Fibroblast of mammary gland (primary cell): ENCODE measurements around the gene TFF2.
A peak's percentile ranks its signal among the peaks of the same experiment; 100 is the strongest.

Source experiments
- DNase-seq: peaks from one replicate; pipeline ENCODE4 v3.0.0-alpha.2; 2010; ENCODE audit warnings: low read depth
- H3K4me3 ChIP-seq: 2 replicates; pipeline ENCODE4 v1.5.1; 2011; ENCODE audit warnings: low read depth, mild to moderate bottlenecking, low read length, moderate library complexity; ENCODE audit not compliant: control insufficient read depth
- TF ChIP-seq, protein P1 (sequence below): conservative IDR thresholded peaks from 2 replicates; pipeline ENCODE4 v1.5.1; 2011; ENCODE audit warnings: low read depth, low read length, inconsistent platforms; ENCODE audit not compliant: control insufficient read depth, insufficient read depth

The TFF2 gene

DNA sequence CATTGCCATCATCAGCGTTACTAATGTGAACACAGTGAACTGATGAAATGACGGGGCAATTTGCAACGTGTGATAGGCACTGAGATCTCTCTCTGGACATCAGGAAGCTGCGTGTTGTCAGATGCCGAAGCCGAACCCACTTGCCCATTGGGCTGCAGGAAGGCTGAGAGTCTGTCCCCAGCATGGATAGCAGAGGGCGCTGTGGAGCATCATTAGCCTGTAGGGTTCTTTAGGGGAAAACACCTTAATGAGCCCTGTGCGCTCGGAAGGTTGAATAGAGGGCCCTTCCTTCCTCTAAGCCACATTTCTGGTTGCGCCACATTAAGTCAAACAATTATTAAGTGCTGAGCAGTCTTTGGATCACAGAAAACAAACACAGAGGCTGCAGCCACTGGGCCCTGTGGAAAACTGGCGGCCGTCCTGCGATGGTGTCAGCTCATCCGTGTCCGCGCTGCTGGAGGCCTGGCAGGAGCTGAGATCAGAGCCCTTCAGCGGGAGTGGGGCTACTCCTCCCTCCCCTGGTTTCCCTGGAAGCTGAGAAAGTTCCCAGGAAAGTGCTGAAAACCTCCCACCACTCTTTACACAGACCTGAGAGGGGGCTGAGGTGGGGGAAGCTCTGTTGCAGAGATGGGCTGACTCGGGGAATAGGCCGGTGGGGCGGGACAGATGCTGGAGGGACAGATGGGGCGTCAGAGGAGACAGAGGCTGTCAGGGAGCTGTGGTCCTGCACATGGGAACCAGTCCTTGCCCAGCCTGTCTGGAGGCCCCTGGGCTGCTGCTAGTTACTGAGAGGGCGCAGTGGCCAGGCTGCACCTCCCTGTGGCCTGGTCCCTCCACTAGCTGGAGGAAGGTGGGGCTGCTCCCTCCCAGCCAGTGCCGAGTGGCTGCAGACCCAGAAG is 12.7 kb downstream of the TFF2 start:
- TF ChIP-seq, protein P1, sequence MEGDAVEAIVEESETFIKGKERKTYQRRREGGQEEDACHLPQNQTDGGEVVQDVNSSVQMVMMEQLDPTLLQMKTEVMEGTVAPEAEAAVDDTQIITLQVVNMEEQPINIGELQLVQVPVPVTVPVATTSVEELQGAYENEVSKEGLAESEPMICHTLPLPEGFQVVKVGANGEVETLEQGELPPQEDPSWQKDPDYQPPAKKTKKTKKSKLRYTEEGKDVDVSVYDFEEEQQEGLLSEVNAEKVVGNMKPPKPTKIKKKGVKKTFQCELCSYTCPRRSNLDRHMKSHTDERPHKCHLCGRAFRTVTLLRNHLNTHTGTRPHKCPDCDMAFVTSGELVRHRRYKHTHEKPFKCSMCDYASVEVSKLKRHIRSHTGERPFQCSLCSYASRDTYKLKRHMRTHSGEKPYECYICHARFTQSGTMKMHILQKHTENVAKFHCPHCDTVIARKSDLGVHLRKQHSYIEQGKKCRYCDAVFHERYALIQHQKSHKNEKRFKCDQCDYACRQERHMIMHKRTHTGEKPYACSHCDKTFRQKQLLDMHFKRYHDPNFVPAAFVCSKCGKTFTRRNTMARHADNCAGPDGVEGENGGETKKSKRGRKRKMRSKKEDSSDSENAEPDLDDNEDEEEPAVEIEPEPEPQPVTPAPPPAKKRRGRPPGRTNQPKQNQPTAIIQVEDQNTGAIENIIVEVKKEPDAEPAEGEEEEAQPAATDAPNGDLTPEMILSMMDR = peak; percentile 53
- DNase-seq = peak; percentile 37
- H3K4me3 ChIP-seq = no peak overlapping the region

DNA sequence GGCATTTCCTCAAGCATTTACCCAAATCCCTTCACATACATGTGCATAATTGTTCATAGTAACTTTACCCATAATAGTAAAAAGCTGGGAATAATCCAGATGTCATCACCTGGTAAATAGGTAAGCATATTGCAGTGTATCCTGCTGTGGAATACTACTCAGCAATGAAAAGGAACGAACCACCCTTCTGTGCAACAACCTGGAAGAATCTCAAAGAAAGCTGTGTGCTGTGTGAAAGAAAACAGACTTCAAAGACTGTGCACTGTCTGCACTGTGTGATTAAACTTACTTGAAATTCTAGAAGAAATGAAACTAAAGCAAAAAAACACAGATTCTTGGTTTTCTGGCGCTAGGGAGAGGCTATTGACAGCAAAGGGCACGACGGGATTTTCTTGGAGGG is 13.5 kb downstream of the TFF2 start:
- TF ChIP-seq, protein P1 = no peak
- DNase-seq = no peak
- no peak overlapping the region for H3K4me3 ChIP-seq

DNA sequence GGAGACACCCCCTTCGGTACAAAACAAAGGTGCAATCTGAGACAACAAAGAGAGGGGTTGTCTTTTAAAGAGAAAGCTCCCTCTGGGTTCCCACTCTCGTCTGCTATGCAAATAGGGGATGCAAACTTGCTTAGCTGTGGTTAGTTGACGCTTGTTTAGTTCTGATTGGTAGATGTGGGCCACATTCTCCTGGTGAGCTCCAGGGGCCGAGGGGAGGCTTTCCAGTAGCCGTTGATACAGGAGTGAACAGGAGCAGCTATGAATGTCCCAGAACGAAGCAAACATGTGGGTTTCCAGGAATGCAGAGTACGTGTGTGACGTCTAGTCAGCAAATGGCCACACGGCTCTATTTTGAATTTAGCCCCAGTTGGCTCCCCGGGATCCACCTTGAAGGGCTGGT is 14.7 kb downstream of the TFF2 start:
- TF ChIP-seq, protein P1 = no peak
- DNase-seq = no peak
- H3K4me3 ChIP-seq = no peak overlapping the region

DNA sequence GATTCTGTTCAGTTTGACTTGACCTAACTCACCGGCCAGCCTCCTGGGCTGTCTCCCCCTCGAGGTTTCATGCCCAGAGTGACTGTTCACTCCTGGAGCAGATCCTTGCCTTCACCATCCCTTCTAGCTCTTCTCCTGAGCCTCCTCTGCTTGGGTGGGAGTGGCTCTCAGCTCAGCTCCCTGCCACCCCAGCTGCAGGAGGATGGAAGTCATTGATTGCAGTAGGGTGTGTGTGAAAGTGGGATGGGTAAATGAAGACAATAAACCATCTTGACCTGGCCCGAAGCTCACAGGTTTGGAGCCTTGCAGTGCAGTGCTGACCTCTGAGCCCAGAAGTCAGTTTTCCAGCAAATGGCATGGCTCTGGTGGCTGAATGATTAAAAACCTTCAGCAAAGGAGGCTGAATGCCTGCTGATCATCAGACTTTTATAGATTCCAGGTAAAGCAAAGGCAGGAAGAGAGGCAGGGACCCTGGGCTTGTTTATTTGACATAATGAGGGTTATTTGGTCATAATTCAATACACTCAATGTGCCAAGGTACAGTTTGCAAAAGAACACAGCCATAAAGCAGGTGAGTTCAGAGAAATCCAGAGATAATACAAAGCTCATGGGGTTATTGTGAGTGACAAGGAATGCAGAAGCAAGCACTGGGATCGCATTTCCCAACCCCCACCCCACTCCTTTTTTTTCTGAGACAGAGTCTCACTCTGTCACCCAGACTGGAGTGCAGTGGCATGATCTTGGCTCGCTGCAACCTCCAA is 18.1 kb downstream of the TFF2 start:
- TF ChIP-seq, protein P1 = no peak
- H3K4me3 ChIP-seq = no peak overlapping the region
- DNase-seq = no peak

DNA sequence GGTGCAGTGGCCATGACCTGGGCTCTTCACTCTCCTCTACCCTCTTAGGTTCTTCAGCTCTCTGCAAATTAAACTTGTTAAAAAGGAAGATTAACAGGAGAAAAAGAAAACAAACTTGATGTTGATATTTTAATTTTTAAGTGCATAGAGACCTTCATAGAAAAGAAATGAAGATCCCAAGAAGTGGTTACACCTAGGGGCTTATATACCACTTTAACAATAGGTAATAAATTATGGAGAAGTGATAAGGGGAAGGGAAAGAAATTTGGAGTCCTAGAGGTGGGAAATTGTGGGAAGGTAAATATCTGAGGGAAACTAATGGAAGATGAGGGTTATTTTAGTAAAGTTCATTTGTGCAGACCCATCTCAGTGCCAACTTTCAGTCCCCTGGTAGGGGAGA is 19.1 kb downstream of the TFF2 start:
- no peak for DNase-seq
- TF ChIP-seq, protein P1 = no peak
- H3K4me3 ChIP-seq = no peak overlapping the region

DNA sequence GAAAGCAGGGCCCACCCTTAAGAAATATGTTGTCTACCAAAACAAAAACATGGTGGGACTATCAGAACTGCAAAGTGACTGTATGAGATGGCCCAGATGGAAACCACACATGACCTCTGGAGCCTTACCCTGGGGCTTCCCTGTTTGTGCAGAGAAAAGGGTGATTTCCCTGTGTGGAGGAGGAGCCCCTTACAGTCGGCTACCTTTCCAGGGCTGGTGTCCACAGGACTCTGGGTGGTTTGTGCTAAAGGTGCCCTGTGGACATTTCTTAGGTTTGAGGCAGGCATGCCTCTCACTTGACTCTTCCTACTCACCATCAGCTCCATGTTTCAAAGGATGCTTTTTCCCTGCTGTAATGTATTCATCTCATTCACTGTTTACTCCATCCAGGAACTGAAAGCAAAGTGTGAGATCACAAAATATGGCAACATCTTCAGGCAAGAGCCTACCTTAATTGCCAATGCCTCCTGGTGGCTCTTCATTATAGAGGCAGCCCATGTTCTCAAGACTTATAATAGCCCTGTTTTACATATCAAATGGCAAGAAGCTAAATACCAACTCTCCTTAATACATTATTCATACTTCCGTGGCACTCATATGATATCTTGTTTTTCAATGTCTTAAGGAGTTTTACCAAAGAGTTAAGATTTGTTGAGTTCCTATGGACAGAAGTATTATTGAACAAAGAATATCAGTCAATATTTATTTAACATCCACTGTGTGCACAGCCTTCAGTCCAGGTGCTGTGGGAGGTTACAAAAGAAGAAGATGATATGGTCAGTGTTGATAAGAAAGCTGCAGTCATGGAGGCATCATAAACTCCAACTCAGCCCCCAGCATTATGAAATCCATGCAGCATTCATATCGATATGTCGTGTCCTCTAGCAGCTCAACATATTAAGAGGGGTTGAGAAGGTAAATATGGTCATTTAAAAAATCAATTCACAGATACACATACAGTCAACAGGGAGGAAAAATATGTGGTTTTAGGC is 20.1 kb downstream of the TFF2 start:
- no peak for DNase-seq
- TF ChIP-seq, protein P1 = no peak
- H3K4me3 ChIP-seq = no peak overlapping the region
